NCI-H2107 treated with DMSO at 0.1 percent for 48 hours (cell line): ENCODE measurements around the gene PLCB4.

Experiments
- DNase-seq: peaks from one replicate; lab custom pipeline; 2025; ENCODE audit not compliant: unreplicated experiment; lab: John Stamatoyannopoulos, UW

Gene PLCB4

GRCh38 chr20:9256393-9256792 is 187.5 kb downstream of the PLCB4 start:
- no peak for DNase-seq

DNA sequence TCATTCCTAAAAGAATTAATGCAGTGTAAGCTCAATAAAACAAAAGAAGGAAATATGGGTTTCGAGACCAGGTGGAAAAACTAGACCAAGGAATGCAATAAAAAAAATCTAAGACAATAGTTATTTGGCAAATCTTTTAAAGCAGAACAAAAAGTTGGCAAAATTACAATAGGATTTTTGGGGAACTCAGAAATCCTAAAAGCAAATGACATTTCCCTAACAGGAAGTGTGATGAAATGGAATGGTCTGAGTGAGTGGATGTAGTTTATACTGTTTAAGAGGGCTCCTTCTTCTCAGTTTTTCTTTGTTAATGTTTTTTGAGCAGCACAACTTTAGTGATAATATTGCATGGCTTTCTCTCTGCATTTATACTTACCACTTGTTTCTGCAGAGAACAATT is 190.0 kb downstream of the PLCB4 start:
- no peak for DNase-seq

- DNase-seq, result no peak
Measured at GRCh38 chr20:9260027-9260426, 191.1 kb downstream of the PLCB4 start.

- DNase-seq, result no peak
Measured at GRCh38 chr20:9261781-9262180, 192.9 kb downstream of the PLCB4 start.

DNA sequence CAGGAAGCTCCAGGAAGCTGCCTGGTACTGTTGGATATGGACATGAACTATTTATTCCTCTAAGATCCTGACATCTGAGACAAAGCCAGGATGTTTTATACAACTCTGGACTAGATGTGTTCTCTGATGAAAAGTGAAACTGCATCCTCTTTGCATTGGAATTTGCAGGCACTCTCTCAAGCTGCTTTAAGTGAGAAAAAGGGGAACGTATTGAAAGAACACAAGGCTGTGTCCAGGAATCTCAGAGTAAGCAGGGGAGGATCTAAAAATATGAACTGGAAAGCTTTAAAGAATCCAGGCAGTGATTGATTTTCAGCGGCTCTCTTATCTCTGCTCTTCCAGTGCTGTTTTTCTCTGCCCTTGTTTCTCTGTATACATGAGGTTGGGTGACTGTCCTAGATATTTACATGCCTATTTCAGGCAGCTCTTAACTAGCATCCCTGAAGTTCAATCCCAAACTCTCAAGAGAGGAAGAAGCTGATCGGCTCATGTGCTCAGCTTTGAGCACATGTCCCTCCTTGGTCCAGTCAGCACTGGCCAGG is 193.8 kb downstream of the PLCB4 start:
- no peak for DNase-seq

- DNase-seq, result no peak
Measured at GRCh38 chr20:9269280-9269971, 200.5 kb downstream of the PLCB4 start.

DNA sequence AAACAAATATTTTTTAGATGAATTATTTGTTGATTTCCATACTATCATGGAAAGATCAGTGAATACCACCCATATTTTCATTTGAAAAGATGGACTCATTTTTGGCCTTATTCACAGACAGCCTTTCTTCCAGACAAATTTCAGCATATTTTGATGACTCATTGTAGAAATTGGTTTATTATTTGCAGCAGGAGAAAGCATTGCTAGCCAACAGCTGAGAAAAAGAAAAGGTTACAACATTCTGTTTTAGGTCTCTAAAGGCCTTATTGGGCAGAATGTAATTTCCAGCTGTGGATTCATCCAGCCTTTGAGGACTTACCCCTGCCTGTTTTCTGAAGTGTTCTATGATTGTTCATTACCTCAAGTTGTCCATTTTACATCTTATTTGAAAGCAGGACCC is 201.9 kb downstream of the PLCB4 start:
- DNase-seq, result no peak

- DNase-seq, result no peak
Measured at GRCh38 chr20:9276966-9277468, 208.1 kb downstream of the PLCB4 start.

- no peak for DNase-seq
Measured at GRCh38 chr20:9279918-9280401, 211.1 kb downstream of the PLCB4 start.

DNA sequence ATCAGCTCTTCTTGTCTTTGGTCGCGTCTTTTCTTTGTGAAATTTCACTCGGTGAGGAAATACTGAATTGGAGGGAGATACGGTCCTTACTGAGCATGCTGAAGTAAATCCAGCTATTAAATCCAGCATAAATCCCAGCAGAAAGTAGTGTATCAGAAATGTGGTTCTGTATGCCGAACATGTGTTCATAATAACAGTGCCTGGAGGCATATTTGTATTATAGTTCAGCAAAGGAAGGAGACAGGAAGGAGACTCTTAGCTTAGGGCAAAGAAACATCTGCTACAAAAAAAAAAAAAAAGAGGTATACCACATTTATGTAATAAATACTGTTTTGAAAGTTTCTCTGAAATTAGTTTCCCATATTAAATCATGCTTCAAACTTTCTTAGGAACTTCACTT is 211.8 kb downstream of the PLCB4 start:
- DNase-seq, result no peak

DNA sequence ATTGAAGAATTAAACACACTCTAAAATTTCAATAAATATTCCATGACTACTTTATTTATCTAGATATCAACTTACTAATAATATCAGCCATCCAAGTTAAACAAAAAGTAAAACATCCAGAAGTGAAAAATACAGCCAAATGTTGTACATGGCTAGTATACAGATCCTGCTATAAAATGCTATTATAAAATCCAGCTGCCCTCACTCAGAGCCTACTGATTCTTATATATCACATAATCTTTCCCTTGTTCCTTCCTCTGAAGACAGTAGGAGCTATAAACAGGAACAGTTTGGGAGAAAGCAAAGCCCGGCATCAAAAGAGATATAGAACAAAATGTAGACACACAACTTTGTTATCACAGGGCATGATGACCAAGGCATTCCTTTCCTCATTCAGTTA is 212.9 kb downstream of the PLCB4 start:
- DNase-seq, result no peak

GRCh38 chr20:9285617-9286016 is 216.7 kb downstream of the PLCB4 start:
- DNase-seq, result no peak

- no peak for DNase-seq
Measured at GRCh38 chr20:9286501-9287461, 217.9 kb downstream of the PLCB4 start.

- DNase-seq, result no peak
Measured at GRCh38 chr20:9287826-9288225, 218.9 kb downstream of the PLCB4 start.

DNA sequence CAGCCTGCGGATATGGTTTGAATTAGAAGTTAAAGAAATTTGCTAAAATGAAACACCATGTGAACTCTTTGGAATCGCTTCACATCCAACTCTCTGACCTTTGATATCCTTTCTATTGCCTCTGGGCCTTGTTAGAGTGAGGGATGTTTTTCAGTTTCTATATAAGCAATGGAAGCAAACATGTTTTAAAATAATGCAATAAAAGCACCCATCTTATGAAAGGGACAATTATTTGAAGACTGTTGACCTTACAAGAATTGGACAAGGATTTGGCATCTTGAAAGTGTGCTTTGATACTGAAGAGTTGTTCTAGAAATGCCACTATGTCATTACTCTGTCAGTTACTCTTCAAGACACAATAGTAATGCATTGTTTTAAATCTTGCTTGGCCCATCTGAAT is 221.4 kb downstream of the PLCB4 start:
- DNase-seq, result no peak

- no peak for DNase-seq
Measured at GRCh38 chr20:9293145-9293544, 224.3 kb downstream of the PLCB4 start.

- no peak for DNase-seq
Measured at GRCh38 chr20:9294041-9294440, 225.2 kb downstream of the PLCB4 start.

DNA sequence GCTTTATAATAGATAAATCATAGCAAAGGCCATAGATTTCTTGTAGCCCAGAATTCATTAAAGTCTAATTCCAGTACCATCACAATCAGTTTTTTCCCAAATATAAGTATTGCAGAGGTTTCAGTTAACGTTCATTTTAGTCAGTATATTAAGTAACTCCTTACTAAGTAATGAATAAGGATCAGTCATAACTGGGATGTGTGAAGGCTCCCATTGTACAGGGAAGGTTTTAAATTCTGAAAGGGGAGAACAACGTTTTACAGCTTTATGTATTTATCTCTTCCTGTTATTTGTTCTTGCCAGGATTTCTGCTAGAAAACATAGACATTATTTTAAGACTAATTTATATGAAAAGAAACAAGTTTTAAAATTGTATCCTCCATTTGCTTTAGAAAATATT is 230.0 kb downstream of the PLCB4 start:
- DNase-seq, result no peak

DNA sequence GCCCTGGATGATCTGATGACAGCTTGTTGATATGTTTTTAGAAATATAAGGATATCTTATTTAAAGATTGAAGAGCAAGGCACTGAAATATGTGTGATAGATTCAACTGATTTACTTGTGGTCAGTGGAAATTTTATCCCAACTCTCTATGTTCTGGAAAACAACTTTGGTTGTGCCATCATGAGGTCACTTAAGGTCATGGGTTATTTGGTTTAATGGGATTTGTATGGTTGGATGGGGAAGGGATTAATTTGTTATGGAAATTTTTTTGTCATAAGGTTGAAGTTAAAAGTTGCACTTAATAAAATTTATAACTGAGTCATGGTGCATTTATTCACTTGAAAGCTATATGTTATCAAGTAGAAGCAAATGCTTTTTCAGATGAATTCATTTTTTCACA is 231.2 kb downstream of the PLCB4 start:
- DNase-seq, result no peak

DNA sequence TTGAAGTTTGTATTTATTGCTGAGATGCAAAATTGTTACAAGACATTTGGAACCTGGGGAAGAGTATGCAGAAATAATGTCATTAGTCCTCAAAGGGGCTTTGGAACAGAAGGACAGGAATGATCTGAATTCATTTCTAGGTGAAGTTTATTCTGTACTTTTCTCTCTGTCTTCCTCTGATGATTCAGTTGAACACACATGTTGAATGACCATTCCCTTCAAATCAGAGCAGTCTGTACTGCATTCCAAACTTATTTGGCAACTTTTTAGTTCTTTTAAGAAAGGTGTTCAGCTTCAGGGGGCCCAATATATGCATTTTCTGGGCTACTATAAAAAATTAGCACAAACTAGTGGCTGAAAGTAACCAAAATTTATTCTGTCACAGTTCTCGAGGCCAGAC is 231.6 kb downstream of the PLCB4 start:
- DNase-seq, result no peak
